Activated CD4-positive, alpha-beta memory T cell treated with anti-CD3 and anti-CD28 coated beads for 36 hours (primary cell): ENCODE results near the gene ME3. TPM values are rescaled to one million over a fixed set of nuclear protein-coding genes. Genes with fewer than 3 reads are reported as not detected.

Source experiments
- CTCF ChIA-PET: fragments of 350-600 bp; sonication (Branson Sonifier 250); formaldehyde crosslinking; loops from one replicate; lab custom pipeline; 2021; ENCODE audit warnings: antibody characterized with exemption, inconsistent platforms; lab: Charles Lee
- POLR2A ChIA-PET: fragments of 350-600 bp; sonication (Branson Sonifier 250); formaldehyde crosslinking; loops from one replicate; lab custom pipeline; 2021; ENCODE audit warnings: antibody characterized with exemption; lab: Charles Lee
- DNase-seq: peaks from one replicate; pipeline ENCODE4 v3.0.0-alpha.2; 2020
- H3K27ac Mint-ChIP-seq: one replicate; pipeline ENCODE4 v1.8.0; 2021; ENCODE audit warnings: mixed read lengths
- H3K27me3 Mint-ChIP-seq: one replicate; pipeline ENCODE4 v1.8.0; 2021; ENCODE audit warnings: mixed read lengths
- H3K36me3 Mint-ChIP-seq: one replicate; pipeline ENCODE4 v1.8.0; 2021; ENCODE audit warnings: mixed read lengths
- H3K4me1 Mint-ChIP-seq: one replicate; pipeline ENCODE4 v1.8.0; 2021; ENCODE audit warnings: low read depth, mixed read lengths
- H3K4me3 Mint-ChIP-seq: one replicate; pipeline ENCODE4 v1.8.0; 2021; ENCODE audit warnings: mild to moderate bottlenecking, mixed read lengths
- H3K9me3 Mint-ChIP-seq: one replicate; pipeline ENCODE4 v1.8.0; 2021; ENCODE audit warnings: mixed read lengths
- intact Hi-C: fragments of 100-400 bp; cut with micrococcal nuclease; formaldehyde crosslinking; loops from one replicate; pipeline ENCODE4 v1.15.1; 2023
- total RNA-seq, 2 experiments: library from RNA; stranded (reverse); gene quantifications; one replicate each; pipeline ENCODE4 v1.2.3, GENCODE V29; 2021

Gene ME3
- total RNA-seq, 2 experiments from 2014 or later, result 2.3 to 2.8 TPM

DNA sequence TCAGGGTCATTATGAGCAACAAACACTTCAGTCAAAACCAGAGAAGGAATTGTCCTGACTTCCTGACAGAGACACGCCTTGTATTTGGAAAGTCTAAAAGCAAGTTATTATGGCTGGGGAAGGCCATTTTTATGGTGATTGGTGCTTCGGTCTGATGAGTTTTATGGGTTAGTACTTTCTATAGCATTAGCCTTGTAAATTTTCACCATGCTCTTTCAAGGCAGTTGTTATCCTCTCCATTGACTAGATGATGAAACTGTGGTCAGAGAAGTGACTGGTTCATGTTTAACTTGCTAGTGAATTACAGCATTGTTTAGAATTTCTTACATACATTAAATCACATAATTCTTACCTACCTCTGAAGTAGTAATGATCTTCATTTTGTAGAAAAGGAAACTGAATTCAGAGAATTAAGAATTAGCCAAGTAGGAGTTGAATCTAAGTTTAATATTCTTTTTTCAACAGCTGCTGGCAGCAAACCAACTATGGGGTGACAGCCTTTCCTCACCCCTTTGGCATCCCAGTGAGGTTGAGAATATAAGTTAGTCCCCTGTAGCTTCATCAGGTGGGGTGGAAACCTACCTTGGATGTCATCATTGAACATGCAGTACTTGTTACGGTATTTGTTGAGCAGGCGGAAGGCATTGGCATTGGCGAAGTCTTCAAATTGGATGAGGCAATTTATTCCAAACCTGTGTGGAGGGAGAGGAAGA lies 207.8 kb downstream of the ME3 start:
- H3K27me3 Mint-ChIP-seq, result no peaks in the 10 kb centered on the region
- CTCF ChIA-PET, result interaction anchor here (1.3 kb wide), 1 partner anchor 13 kb away, joined by 3 read pairs; no protein-coding TSS in a partner anchor
- no peaks in the 10 kb centered on the region for H3K36me3 Mint-ChIP-seq
- H3K9me3 Mint-ChIP-seq, result no peaks in the 10 kb centered on the region
- H3K4me1 Mint-ChIP-seq, result peaks cover 9% of the 10 kb centered on the region
- H3K4me3 Mint-ChIP-seq, result no peak overlapping the region
- POLR2A ChIA-PET, result interaction anchor here (0.5 kb wide), 1 partner anchor 17 kb away, joined by 4 read pairs; no protein-coding TSS in a partner anchor
- DNase-seq, result no peak
- intact Hi-C loops, result no loop called here
- no peak overlapping the region for H3K27ac Mint-ChIP-seq

DNA sequence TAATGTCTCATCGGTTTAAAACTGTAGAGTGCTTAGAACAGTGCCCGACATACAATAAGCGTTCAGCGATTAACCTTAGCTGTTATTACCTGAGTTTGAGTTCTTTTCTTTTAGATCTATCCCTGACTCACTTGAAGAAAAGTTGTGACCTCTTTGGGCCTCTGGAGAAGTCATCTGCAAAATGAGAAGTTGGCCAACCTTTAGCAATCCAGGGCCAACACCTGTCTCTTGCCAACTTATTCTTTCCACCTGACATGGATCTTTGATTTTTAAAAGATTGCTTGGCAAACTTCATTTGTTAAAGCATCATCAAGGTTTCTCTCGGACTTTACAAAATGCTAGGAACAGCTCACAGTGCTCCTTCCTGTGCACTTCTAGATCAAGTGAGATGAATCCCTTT lies 208.5 kb downstream of the ME3 start:
- POLR2A ChIA-PET, result no interaction called here
- intact Hi-C loops, result no loop called here
- Mint-ChIP-seq H3K36me3 (no peaks in the 10 kb centered on the region), H3K27ac (no peak overlapping the region), H3K4me1 (peaks cover 9% of the 10 kb centered on the region), H3K9me3 (no peaks in the 10 kb centered on the region), H3K27me3 (no peaks in the 10 kb centered on the region), H3K4me3 (no peak overlapping the region)
- CTCF ChIA-PET, result interaction anchor here (1.3 kb wide), 1 partner anchor 12 kb away, joined by 3 read pairs; no protein-coding TSS in a partner anchor
- DNase-seq, result no peak

DNA sequence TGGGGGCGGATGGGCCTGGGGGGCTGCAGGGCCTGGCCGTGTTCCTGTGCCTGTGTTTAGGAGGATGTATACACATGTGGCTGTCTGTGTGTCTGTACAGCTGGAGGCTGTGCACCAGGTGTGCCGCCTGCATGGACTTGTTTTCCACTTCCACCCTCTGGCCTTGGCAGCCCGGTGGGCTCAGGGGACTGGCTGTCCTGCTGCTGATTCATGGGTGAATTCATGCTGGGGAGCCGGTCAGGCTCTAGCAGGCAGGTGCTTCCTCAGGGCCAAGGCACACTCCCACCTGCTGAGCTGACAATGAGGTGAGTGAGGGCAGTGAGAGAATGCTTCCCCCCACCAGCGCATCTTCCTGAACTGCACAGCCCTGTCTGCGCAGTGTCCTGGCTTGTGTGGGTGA lies 209.3 kb downstream of the ME3 start:
- Mint-ChIP-seq H3K9me3 (no peaks in the 10 kb centered on the region), H3K27ac (no peak overlapping the region), H3K4me3 (no peak overlapping the region), H3K4me1 (peaks cover 9% of the 10 kb centered on the region), H3K27me3 (no peaks in the 10 kb centered on the region), H3K36me3 (no peaks in the 10 kb centered on the region)
- POLR2A ChIA-PET, result no interaction called here
- intact Hi-C loops, result no loop called here
- CTCF ChIA-PET, result interaction anchor here (0.8 to 1.3 kb wide), 2 partner anchors 11 to 146 kb away, joined by 3 read pairs; no protein-coding TSS in a partner anchor
- DNase-seq, result no peak

DNA sequence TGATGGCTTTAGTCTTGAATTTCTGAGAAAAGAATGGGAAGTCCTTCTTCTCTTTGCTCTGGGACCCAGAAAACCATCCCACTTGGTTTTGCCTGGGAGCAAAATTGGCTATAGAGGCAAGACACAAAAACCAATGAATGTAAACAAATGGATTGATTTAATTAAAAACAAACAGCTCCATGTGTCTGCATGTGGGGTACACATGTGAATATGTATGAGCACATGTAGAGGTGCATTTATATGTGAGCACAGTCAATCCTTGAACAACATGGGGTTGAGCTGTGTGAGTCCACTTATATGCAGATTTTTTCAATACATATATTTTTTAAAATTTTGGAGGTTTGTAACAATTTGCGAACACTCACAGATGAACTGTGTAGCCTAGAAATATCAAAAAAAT lies 210.5 kb downstream of the ME3 start:
- DNase-seq, result no peak
- Mint-ChIP-seq H3K4me1 (peaks cover 9% of the 10 kb centered on the region), H3K36me3 (no peaks in the 10 kb centered on the region), H3K9me3 (no peaks in the 10 kb centered on the region), H3K27ac (no peak overlapping the region), H3K27me3 (no peaks in the 10 kb centered on the region), H3K4me3 (no peak overlapping the region)
- CTCF ChIA-PET, result interaction anchor here (1.1 kb wide), 1 partner anchor 146 kb away, joined by 5 read pairs; no protein-coding TSS in a partner anchor
- POLR2A ChIA-PET, result no interaction called here
- intact Hi-C loops, result no loop called here

DNA sequence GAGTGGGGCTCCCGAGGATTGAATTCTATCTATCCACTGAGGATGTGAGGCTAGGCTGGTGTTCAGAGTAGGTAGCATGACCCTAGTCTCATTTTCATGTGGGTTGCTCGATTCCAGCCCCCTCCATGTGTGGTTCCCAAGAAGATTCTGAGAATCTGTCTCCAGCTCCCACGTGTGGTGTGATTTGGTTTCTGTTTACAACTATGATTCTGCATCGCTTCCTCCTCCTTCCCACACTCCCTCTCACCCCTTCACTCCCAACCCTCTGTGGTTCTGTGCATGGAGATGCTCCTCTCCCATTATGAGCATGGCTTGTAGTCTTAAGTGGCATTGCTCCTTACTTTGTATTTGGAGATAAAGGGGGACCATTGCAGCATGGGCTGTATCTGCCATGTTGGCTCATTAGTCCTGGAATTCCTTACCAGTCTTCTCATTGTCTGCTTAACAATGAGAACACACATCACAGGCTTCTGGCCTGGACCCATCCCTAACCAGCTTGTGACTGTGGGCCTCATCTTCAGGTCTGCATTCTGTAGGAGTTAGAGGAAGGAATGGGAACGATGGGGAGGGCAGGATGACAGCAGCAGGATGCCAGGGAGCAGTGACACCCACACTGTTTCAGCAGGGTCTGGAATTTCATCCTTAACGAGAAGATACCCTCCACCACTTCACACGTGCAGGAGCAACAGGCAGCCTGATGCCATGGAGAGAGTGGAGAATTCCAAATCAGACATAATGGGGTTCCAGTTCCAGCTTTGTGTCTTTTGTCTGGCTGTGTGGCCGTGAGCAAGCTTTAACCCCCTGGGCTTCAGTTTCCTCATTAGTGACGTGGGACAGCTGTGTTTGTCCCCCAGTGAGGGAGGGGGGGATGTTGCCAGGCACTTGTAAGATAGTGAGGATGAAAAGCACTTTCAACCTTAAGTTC lies 211.7 kb downstream of the ME3 start:
- intact Hi-C loops, result loop anchor here (1.0 kb wide), 1 partner anchor 133 kb away; no protein-coding TSS in a partner anchor
- peak; percentile 34 for DNase-seq
- no peak overlapping the region for H3K27ac Mint-ChIP-seq

DNA sequence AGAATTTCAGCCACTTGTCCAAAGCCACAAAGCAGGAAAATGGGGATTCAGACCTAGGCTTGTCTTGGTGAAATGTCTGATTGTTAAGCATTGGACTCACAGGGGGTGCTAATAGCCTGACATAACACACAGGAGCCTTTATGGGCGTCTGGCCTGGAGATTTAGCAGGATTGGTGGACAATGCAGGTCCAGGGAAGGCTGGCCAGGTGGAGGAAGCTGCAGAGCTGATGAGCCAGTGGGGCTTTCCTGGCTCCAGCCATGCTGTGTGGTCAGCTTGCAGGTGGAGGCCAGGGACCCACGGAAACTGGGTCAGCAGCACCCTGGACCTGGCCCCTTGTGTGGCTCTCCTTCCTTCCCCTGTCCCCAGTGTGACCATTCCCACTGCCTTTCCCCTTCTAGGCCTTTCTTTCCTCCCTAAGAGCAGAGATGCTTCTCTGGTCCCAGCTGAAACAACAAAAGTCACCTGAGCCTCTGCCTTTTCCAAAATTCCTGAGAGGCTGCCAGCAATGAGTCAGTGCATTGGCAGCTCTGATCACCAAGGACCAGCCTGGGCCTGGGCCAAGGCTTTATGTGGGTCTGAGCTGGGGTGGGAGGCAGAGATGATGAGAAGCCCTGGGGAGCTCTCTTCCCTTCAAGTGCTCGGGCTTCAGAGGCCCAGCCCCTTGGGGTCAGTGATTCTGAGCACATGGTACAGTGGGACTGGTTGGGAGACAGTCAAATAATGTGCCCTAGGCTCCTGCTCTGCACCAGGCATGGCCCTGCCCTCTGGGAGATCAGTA lies 212.5 kb downstream of the ME3 start:
- Mint-ChIP-seq H3K4me3 (no peak overlapping the region), H3K27me3 (no peaks in the 10 kb centered on the region), H3K4me1 (peaks cover 16% of the 10 kb centered on the region), H3K27ac (no peak overlapping the region), H3K9me3 (no peaks in the 10 kb centered on the region), H3K36me3 (no peaks in the 10 kb centered on the region)
- ChIA-PET CTCF (interaction anchor here (1.5 kb wide), 1 partner anchor 149 kb away, joined by 8 read pairs; no protein-coding TSS in a partner anchor), POLR2A (interaction anchor here (1.2 to 1.5 kb wide), 2 partner anchors 133 to 155 kb away, joined by 3 to 5 read pairs; no protein-coding TSS in a partner anchor)
- intact Hi-C loops, result loop anchor here (1.0 to 10.0 kb wide), 6 partner anchors 42 to 605 kb away; partner anchors contain the start of genes CCDC83 and ME3
- DNase-seq, result no peak

More for the DNA sequence above, 211.7 kb downstream of the ME3 start:
- ChIA-PET CTCF (interaction anchor here (1.5 kb wide), 1 partner anchor 148 kb away, joined by 8 read pairs; no protein-coding TSS in a partner anchor), POLR2A (interaction anchor here (1.2 to 1.5 kb wide), 2 partner anchors 132 to 154 kb away, joined by 3 to 5 read pairs; no protein-coding TSS in a partner anchor)
- H3K4me3 Mint-ChIP-seq, result no peak overlapping the region
- H3K27me3 Mint-ChIP-seq, result no peaks in the 10 kb centered on the region
- H3K36me3 Mint-ChIP-seq, result no peaks in the 10 kb centered on the region
- H3K4me1 Mint-ChIP-seq, result peaks cover 16% of the 10 kb centered on the region
- H3K9me3 Mint-ChIP-seq, result no peaks in the 10 kb centered on the region

DNA sequence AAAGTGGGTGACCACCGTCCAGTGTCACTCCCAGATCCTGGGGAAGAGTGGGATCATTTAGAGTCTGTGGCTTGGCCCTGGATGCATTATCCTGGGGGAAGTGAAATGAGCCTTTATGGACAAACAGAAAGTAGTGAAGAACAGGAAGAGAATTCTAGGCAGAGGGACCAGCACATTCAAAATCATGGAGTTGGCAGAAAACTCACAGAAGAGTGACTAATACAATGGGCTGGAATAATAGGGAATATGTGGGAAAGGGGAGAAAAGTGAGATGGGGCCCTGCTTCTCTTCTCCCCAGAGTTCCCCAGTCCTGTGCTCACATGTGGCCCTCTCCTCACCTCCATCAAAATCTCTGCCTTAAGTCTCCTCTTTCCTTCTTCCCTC lies 213.4 kb downstream of the ME3 start:
- Mint-ChIP-seq H3K27ac (no peak overlapping the region), H3K9me3 (no peaks in the 10 kb centered on the region), H3K4me1 (peaks cover 16% of the 10 kb centered on the region), H3K27me3 (no peaks in the 10 kb centered on the region), H3K4me3 (no peak overlapping the region), H3K36me3 (no peaks in the 10 kb centered on the region)
- ChIA-PET CTCF (no interaction called here), POLR2A (no interaction called here)
- intact Hi-C loops, result loop anchor here (5.0 to 10.0 kb wide), 5 partner anchors 43 to 604 kb away; partner anchors contain the start of genes CCDC83 and ME3
- no peak for DNase-seq

DNA sequence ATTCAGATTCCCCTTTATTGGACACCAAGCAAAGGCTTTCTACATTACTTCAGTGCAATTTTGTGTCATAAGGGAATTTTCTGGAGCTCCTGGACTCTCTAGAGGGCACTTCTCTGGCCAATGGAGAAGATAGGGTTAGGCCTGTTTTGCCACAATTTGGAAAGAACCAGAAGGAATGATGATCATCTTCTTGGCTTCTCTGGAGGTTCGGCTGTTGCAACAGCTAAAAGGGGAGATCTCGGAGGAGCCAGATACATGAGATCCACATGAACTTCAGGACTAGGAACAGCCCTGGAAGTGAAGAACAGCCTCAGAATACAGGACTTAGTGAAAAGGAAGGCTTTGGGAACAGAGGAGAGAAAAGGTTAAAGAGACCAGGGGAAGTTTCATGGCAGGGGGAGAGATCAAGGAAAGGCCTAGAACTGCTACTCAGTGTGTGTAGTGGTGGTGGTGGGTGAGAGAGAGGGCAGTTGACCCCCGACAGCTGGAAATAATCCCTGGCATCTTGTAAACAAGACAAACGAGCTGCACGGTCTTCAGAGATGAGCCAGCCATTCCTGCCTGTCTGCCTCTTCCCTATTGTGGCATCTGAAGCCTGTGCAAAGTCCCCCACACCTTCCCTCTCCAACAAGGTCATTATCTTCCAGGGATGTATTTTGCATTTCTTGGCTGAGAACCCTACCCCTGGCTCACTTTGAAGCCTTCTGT lies 214.0 kb downstream of the ME3 start:
- DNase-seq, result no peak
- ChIA-PET CTCF (interaction anchor here (1.0 to 5.0 kb wide), 3 partner anchors 150 to 358 kb away, joined by 3 to 65 read pairs (median 29); no protein-coding TSS in a partner anchor), POLR2A (interaction anchor here (0.9 kb wide), 1 partner anchor 150 kb away, joined by 3 read pairs; no protein-coding TSS in a partner anchor)
- no peak overlapping the region for H3K4me3 Mint-ChIP-seq
- no peaks in the 10 kb centered on the region for H3K27me3 Mint-ChIP-seq
- intact Hi-C loops, result loop anchor here (5.0 to 10.0 kb wide), 5 partner anchors 44 to 604 kb away; partner anchors contain the start of genes CCDC83 and ME3
- no peaks in the 10 kb centered on the region for H3K9me3 Mint-ChIP-seq
- no peak overlapping the region for H3K27ac Mint-ChIP-seq
- H3K36me3 Mint-ChIP-seq, result no peaks in the 10 kb centered on the region
- H3K4me1 Mint-ChIP-seq, result peaks cover 16% of the 10 kb centered on the region

DNA sequence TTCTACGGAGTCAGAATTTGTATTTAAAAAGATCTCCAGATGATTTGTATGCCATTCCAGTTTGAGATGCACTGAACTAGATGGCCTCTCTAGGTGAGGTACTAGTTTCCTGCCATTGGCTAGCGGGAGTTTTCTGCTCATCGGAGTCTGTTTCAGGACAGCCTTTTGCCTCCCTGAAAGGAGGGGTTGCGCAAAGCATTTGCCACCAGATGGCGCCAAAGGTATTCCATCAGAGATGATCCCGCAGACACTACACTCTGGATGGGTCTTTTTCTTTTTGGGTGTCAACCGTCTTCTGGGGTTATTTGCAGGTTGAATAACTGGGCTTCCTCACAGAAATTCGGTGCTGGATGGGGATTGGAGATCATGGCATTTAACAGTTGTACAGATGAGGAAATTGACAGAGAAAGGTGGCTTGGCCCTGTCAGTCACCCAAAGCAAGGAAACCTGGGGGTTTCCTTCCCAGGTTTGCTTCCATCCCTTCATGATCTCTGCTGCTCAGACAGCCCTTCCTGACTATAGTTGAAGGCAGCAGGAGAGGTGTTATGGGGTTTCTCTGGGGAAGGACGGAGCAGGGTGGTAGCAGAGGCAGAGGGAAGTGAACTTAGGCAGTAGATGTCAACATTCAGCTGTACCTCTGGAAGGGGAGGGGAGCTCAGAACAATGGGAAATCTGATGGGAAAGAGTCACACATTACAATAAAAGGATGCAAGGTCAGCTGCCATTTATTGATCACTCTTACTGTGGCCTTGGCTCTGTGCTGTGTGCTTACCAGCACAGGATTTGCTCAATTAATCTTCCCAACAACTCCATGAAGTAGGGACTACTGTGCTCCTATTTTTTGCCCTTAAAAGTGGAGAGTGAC lies 216.1 kb downstream of the ME3 start:
- H3K4me1 Mint-ChIP-seq, result peaks cover 16% of the 10 kb centered on the region
- no peak overlapping the region for H3K4me3 Mint-ChIP-seq
- DNase-seq, result peak; percentile 88
- H3K9me3 Mint-ChIP-seq, result no peaks in the 10 kb centered on the region
- no peaks in the 10 kb centered on the region for H3K36me3 Mint-ChIP-seq
- ChIA-PET CTCF (interaction anchor here (0.7 to 5.0 kb wide), 22 partner anchors 12 to 601 kb away, joined by 3 to 65 read pairs (median 4); partner anchors contain the start of gene CCDC83), POLR2A (no interaction called here)
- H3K27me3 Mint-ChIP-seq, result no peaks in the 10 kb centered on the region
- intact Hi-C loops, result loop anchor here (1.0 to 10.0 kb wide), 9 partner anchors 46 to 602 kb away; partner anchors contain the start of genes CCDC83 and ME3
- H3K27ac Mint-ChIP-seq, result no peak overlapping the region
